H1 (cell line): Measurements from ENCODE around the gene SHISA7. TPM values are rescaled to one million over a fixed set of nuclear protein-coding genes. Genes with fewer than 3 reads are reported as not detected.

Source experiments
- CTCF ChIA-PET: fragments of 300-600 bp; sonication (Branson Sonifier 250); formaldehyde crosslinking; loops from one replicate; lab custom pipeline; 2021; ENCODE audit not compliant: partially characterized antibody; lab: Charles Lee
- POLR2A ChIA-PET: fragments of 300-600 bp; sonication (Branson Sonifier 250); formaldehyde crosslinking; loops from one replicate; lab custom pipeline; 2021; ENCODE audit warnings: inconsistent platforms; ENCODE audit not compliant: partially characterized antibody; lab: Charles Lee
- DNase-seq, 2 experiments: peaks; one replicate each; pipeline versions ENCODE4 v3.0.0 to v3.0.0-alpha.2; 2010 to 2022; ENCODE audit warnings: low spot score in 2 of 2, low read depth in 1 of 2, mixed read lengths in 1 of 2
- FAIRE-seq: peaks from 2 replicates; lab custom pipeline; 2011; peaks lifted over from hg19 to GRCh38; lab: Jason Lieb, UNC
- H2AFZ ChIP-seq: 2 replicates; pipeline ENCODE4 v1.8.1; 2012; ENCODE audit warnings: low read length, inconsistent platforms
- H2AK5ac ChIP-seq: 2 replicates; pipeline ENCODE4 v1.6.1; 2013; ENCODE audit warnings: low read depth, low read length
- H2BK120ac ChIP-seq: replicated peaks from 2 replicates; pipeline ENCODE3; 2013; ENCODE audit warnings: low read depth, low read length, inconsistent platforms
- H2BK12ac ChIP-seq: 2 replicates; pipeline ENCODE4 v1.6.1; 2013; ENCODE audit warnings: low read depth, low read length
- H2BK15ac ChIP-seq: 2 replicates; pipeline ENCODE4 v1.6.1; 2013; ENCODE audit warnings: low read length
- H2BK20ac ChIP-seq: 2 replicates; pipeline ENCODE4 v1.6.1; 2013; ENCODE audit warnings: low read length
- H2BK5ac ChIP-seq: 2 replicates; pipeline ENCODE4 v1.6.1; 2013; ENCODE audit warnings: low read depth, low read length
- H3K14ac ChIP-seq: 2 replicates; pipeline ENCODE4 v1.6.1; 2013; ENCODE audit warnings: inconsistent platforms; ENCODE audit not compliant: insufficient read length
- H3K18ac ChIP-seq: 2 replicates; pipeline ENCODE4 v1.6.1; 2013; ENCODE audit warnings: low read length; ENCODE audit errors: extremely low read depth
- H3K23ac ChIP-seq: 2 replicates; pipeline ENCODE4 v1.6.1; 2013; ENCODE audit warnings: inconsistent platforms; ENCODE audit not compliant: insufficient read length
- H3K23me2 ChIP-seq: 2 replicates; pipeline ENCODE4 v1.6.1; 2013; ENCODE audit warnings: low read depth, low read length
- H3K27ac ChIP-seq: 2 replicates; pipeline ENCODE4 v1.6.1; 2011; ENCODE audit warnings: low read depth, low read length, inconsistent platforms
- H3K27me3 ChIP-seq, 4 experiments: replicated peaks in 1 of 4; 1 replicate in 1 of 4; 2 replicates in 3 of 4; pipeline versions ENCODE4 v1.6.1 to v1.8.1; 2011 to 2013; ENCODE audit warnings: low read length in 3 of 4, mild to moderate bottlenecking in 3 of 4, inconsistent platforms in 2 of 4, mixed read lengths in 2 of 4, moderate library complexity in 1 of 4; ENCODE audit not compliant: control insufficient read depth in 3 of 4, insufficient read depth in 3 of 4; ENCODE audit errors: extremely low read depth in 1 of 4
- H3K36me3 ChIP-seq, 4 experiments: 2 replicates each; pipeline versions ENCODE4 v1.6.1 to v1.8.1; 2011 to 2013; ENCODE audit warnings: mild to moderate bottlenecking in 4 of 4, low read length in 3 of 4, moderate library complexity in 2 of 4, control low read depth in 1 of 4, inconsistent platforms in 1 of 4; ENCODE audit not compliant: insufficient read depth in 4 of 4, control insufficient read depth in 2 of 4
- H3K4ac ChIP-seq: replicated peaks from 2 replicates; pipeline ENCODE3; 2013; ENCODE audit warnings: low read length, low read depth, mixed read lengths, inconsistent platforms; ENCODE audit not compliant: insufficient read length
- H3K4me1 ChIP-seq, 4 experiments: replicated peaks in 1 of 4; 1 replicate in 1 of 4; 2 replicates in 3 of 4; pipeline versions ENCODE4 v1.6.1 to v1.8.1; 2011 to 2013; ENCODE audit warnings: low read length in 3 of 4, inconsistent platforms in 2 of 4, mixed read lengths in 1 of 4; ENCODE audit not compliant: insufficient read depth in 4 of 4, control insufficient read depth in 3 of 4
- H3K4me2 ChIP-seq, 2 experiments: 2 replicates each; pipeline versions ENCODE4 v1.6.1 to v1.8.1; 2011 to 2013; ENCODE audit warnings: low read depth in 2 of 2, low read length in 2 of 2, control low read depth in 1 of 2, inconsistent platforms in 1 of 2, mild to moderate bottlenecking in 1 of 2; ENCODE audit not compliant: insufficient read depth in 1 of 2
- H3K4me3 ChIP-seq, 4 experiments: fragments of 200-600, 300-600 bp in 1 of 4; sonication (generic), shearing (Covaris generic), sonication (Bioruptor Twin) in 1 of 4; 2 replicates each; pipeline versions ENCODE4 v1.5.1 to v1.8.1; 2011 to 2016; ENCODE audit warnings: low read length in 4 of 4, low read depth in 3 of 4, control low read depth in 2 of 4, inconsistent platforms in 2 of 4, mild to moderate bottlenecking in 2 of 4, mixed read lengths in 1 of 4, moderate library complexity in 1 of 4; ENCODE audit not compliant: insufficient read depth in 2 of 4; ENCODE audit errors: extremely low read depth in 1 of 4
- H3K56ac ChIP-seq: replicated peaks from 2 replicates; pipeline ENCODE3; 2013; ENCODE audit warnings: low read depth, mild to moderate bottlenecking, mixed read lengths, low read length, inconsistent platforms; ENCODE audit not compliant: insufficient read length
- H3K79me1 ChIP-seq: 2 replicates; pipeline ENCODE4 v1.6.1; 2013; ENCODE audit warnings: low read depth, low read length, control low read depth
- H3K79me2 ChIP-seq, 2 experiments: 2 replicates each; pipeline versions ENCODE4 v1.6.1 to v1.8.1; 2012 to 2013; ENCODE audit warnings: low read length in 2 of 2, mild to moderate bottlenecking in 2 of 2, inconsistent platforms in 1 of 2; ENCODE audit not compliant: insufficient read depth in 2 of 2, control insufficient read depth in 1 of 2
- H3K9ac ChIP-seq, 4 experiments: replicated peaks in 1 of 4; 1 replicate in 1 of 4; 2 replicates in 3 of 4; pipeline versions ENCODE4 v1.6.1 to v1.8.1; 2011 to 2013; ENCODE audit warnings: low read depth in 3 of 4, low read length in 3 of 4, control low read depth in 2 of 4, mild to moderate bottlenecking in 2 of 4, moderate library complexity in 2 of 4, inconsistent platforms in 1 of 4; ENCODE audit errors: extremely low read depth in 1 of 4
- H3K9me3 ChIP-seq, 2 experiments: 2 replicates each; pipeline versions ENCODE4 v1.6.1 to v1.8.1; 2012 to 2013; ENCODE audit warnings: mild to moderate bottlenecking in 2 of 2, moderate library complexity in 2 of 2, control low read depth in 1 of 2, inconsistent platforms in 1 of 2, low read depth in 1 of 2, low read length in 1 of 2, mixed read lengths in 1 of 2; ENCODE audit not compliant: insufficient read depth in 2 of 2
- H4K20me1 ChIP-seq, 2 experiments: replicated peaks in 1 of 2; 2 replicates each; pipeline versions ENCODE3 to v1.8.1; 2011 to 2013; ENCODE audit warnings: inconsistent platforms in 2 of 2, low read length in 2 of 2, mild to moderate bottlenecking in 1 of 2; ENCODE audit not compliant: insufficient read depth in 2 of 2, control insufficient read depth in 1 of 2
- H4K5ac ChIP-seq: 2 replicates; pipeline ENCODE4 v1.6.1; 2013; ENCODE audit warnings: low read length, low read depth, mixed read lengths, inconsistent platforms; ENCODE audit not compliant: insufficient read length
- H4K8ac ChIP-seq: 2 replicates; pipeline ENCODE4 v1.8.0; 2013; ENCODE audit warnings: mild to moderate bottlenecking, moderate library complexity, low read length, inconsistent platforms; ENCODE audit not compliant: insufficient read depth; ENCODE audit errors: extremely low read depth
- H4K91ac ChIP-seq: replicated peaks from 2 replicates; pipeline ENCODE3; 2013; ENCODE audit warnings: low read length, mixed read lengths, inconsistent platforms; ENCODE audit not compliant: insufficient read length
- RBBP5 ChIP-seq: IDR thresholded peaks from 2 replicates; pipeline ENCODE4 v1.7.1; 2012; ENCODE audit warnings: low read depth, mild to moderate bottlenecking, inconsistent platforms, low read length, moderate library complexity, borderline replicate concordance
- WGBS, 2 experiments: shearing (Covaris generic) in 1 of 2; methylation state at CpG; one replicate each; pipeline versions ENCODE4 v1.1.6 to v1.1.7; 2013 to 2015; ENCODE audit warnings: low lambda C conversion rate in 2 of 2, mixed read lengths in 2 of 2, inconsistent platforms in 1 of 2, low coverage in 1 of 2, missing lambda C conversion rate in 1 of 2; ENCODE audit not compliant: insufficient replicate concordance in 2 of 2, insufficient coverage in 1 of 2, insufficient read length in 1 of 2; ENCODE audit errors: extremely low coverage in 1 of 2, missing lambda C conversion rate in 1 of 2; 5-methylcytosine and 5-hydroxymethylcytosine counted together
- polyA plus RNA-seq, 7 experiments: library from polyadenylated mRNA; depleted of rRNA in 3 of 7; stranded (reverse) in 5 of 7; unstranded in 2 of 7; fragments of >200 nt in 5 of 7; fragments of 200-250 nt in 2 of 7; gene quantifications; 1 replicate in 5 of 7; 2 replicates in 1 of 7; 4 replicates in 1 of 7; pipeline versions ENCODE4 v1.2.1 to v1.2.3, GENCODE V29; 2011 to 2013; ENCODE audit warnings: missing spikeins in 2 of 7, mixed read lengths in 2 of 7
- total RNA-seq: library from RNA; stranded (reverse); fragmentation: NEBNext Ultra II Directional; extraction: Animal tissue kit (Norgen Biotek cat#: 25700); gene quantifications from 2 replicates; pipeline ENCODE4 v1.2.1, GENCODE V29; 2021

SHISA7 gene
- total and polyA plus RNA-seq, 2 of the 8 experiments (the other 6 are each of a cell fraction or from before 2014, with no cell fraction given) = 0.76 to 1.0 TPM

DNA sequence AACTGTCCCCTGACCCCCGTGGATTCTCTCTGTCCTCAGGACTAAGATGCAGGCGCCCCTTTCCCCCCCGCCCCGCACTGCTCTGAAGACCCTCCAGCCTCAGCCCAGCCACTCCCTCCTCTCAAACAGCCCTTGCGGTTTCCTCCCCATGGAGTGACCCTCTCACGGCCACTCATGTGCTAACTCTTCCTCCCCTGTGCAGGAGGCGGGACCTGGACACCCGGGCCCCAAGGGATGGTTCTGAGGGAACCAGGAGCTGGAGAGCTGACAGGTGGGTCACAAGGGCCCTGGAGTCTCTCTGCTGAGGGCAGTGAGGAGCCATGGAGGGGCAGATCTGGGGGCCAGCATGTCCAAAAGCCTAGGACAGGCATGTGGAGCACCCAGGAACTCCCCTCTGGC, 16.4 kb upstream of the SHISA7 start:
- 78% methylated on average over 7 of the region's 8 CpGs; no CpG with 5 or more reads in 1 of the 2 experiments for WGBS, 2 experiments
- H2BK20ac ChIP-seq = no peak overlapping the region
- H3K27me3 ChIP-seq = no peaks in the 10 kb centered on the region
- CTCF ChIA-PET = interaction anchor here (1.1 to 1.7 kb wide), 3 partner anchors 8 to 371 kb away, joined by 4 to 7 read pairs (median 7); no protein-coding TSS in a partner anchor
- peaks cover 13% of the 10 kb centered on the region for H3K79me1 ChIP-seq
- peaks cover 1% of the 10 kb centered on the region; the same call in 1 of the 2 replicates for H3K23me2 ChIP-seq
- no peak overlapping the region for H4K91ac ChIP-seq
- H3K4ac ChIP-seq = no peak overlapping the region
- H3K4me3 ChIP-seq = no peak overlapping the region
- no peaks in the 10 kb centered on the region for H3K9me3 ChIP-seq
- H2AFZ ChIP-seq = no peak overlapping the region
- H2BK5ac ChIP-seq = no peak overlapping the region
- peaks cover 0 to 13% of the 10 kb centered on the region in 2 experiments; a peak in 2 of 4 replicates for H3K79me2 ChIP-seq
- no peak overlapping the region for H2AK5ac ChIP-seq
- H3K56ac ChIP-seq = no peak overlapping the region
- no peak overlapping the region for H3K14ac ChIP-seq
- no peak overlapping the region for H4K5ac ChIP-seq
- H3K4me1 ChIP-seq = peaks cover 0 to 20% (median 12%) of the 10 kb centered on the region in 4 experiments; a peak in 6 of 7 replicates
- no peak overlapping the region for H2BK12ac ChIP-seq
- POLR2A ChIA-PET = interaction anchor here (0.7 to 1.6 kb wide), 6 partner anchors 12 to 72 kb away, joined by 3 to 4 read pairs (median 4); partner anchors contain the start of genes SSC5D and ZNF628
- no peak overlapping the region for H3K9ac ChIP-seq
- peaks cover 0 to 5% (median 0%) of the 10 kb centered on the region in 4 experiments; a peak in 2 of 8 replicates for H3K36me3 ChIP-seq
- H3K23ac ChIP-seq = no peak overlapping the region
- H2BK15ac ChIP-seq = no peak overlapping the region
- no peak for FAIRE-seq
- no peak for DNase-seq
- peak overlapping the region in 1 of 2 experiments; percentile 64; a peak in 1 of 4 replicates for H3K4me2 ChIP-seq
- no peak overlapping the region for H2BK120ac ChIP-seq
- H4K8ac ChIP-seq = no peak overlapping the region; the same call in 1 of the 2 replicates
- H3K18ac ChIP-seq = no peak overlapping the region
- no peak overlapping the region for H3K27ac ChIP-seq
- H4K20me1 ChIP-seq = peaks cover 2 to 6% of the 10 kb centered on the region in 2 experiments
- TF ChIP-seq RBBP5 = no peak
